PFSK-1 (cell line): ENCODE measurements around the gene SCYGR3.

Experiments used
- POLR2AphosphoS5 ChIP-seq: IDR thresholded peaks from 2 replicates; pipeline ENCODE4 v1.6.1; 2012; ENCODE audit warnings: low read depth, mild to moderate bottlenecking, control low read depth, low read length, moderate library complexity
- REST ChIP-seq, 2 experiments: IDR thresholded peaks; 2 replicates each; pipeline versions ENCODE4 v1.6.1 to v1.8.0; 2011 to 2012; ENCODE audit warnings: low read depth in 2 of 2, low read length in 2 of 2, control low read depth in 1 of 2, inconsistent platforms in 1 of 2, mild to moderate bottlenecking in 1 of 2, moderate library complexity in 1 of 2; ENCODE audit not compliant: insufficient read depth in 1 of 2
- SIN3A ChIP-seq: IDR thresholded peaks from 2 replicates; pipeline ENCODE4 v1.6.1; 2012; ENCODE audit warnings: mild to moderate bottlenecking, low read length, moderate library complexity, borderline replicate concordance; ENCODE audit not compliant: insufficient read depth
- TAF1 ChIP-seq: IDR thresholded peaks from 2 replicates; pipeline ENCODE4 v1.6.1; 2012; ENCODE audit warnings: low read length, control low read depth, borderline replicate concordance; ENCODE audit not compliant: insufficient read depth

- TF ChIP-seq SIN3A (no peak), POLR2AphosphoS5 (no peak), REST (IDR thresholded peaks at IDR 0.05; ENCODE audit: insufficient read depth in 1 of 2, low read depth in 2 of 2, low read length in 2 of 2) (no peak), TAF1 (no peak)
Observed at GRCh38 chr2:227602358-227602757, 12.3 kb downstream of the SCYGR3 start.
